ENCODE data around the gene SLX4IP.

- TF ChIP-seq CTCF (IDR thresholded peaks at IDR 0.05) (no peak), POLR2A (IDR thresholded peaks at IDR 0.05) (no peak)
Measured at GRCh38 chr20:10636326-10636818, 201.3 kb downstream of the SLX4IP start.

Measured in esophagus squamous epithelium (tissue), 4 donors.